MCF 10A (cell line): ENCODE measurements around the gene SHISA8. TPM values are rescaled to one million over a fixed set of nuclear protein-coding genes. Genes with fewer than 3 reads are reported as not detected.

Experiments
- BruUV-seq: library from RNA; stranded (reverse); fragments of 400-500 nt; replicated peaks from 2 replicates; lab custom pipeline; 2021; lab: Mats Ljungman, UMichigan
- CTCF ChIA-PET: fragments of 300-600 bp; sonication (Branson Sonifier 250); formaldehyde crosslinking; extraction: SDS; loops from one replicate; lab custom pipeline; 2021; ENCODE audit warnings: antibody characterized with exemption, inconsistent platforms; lab: Yijun Ruan, JAX
- POLR2A ChIA-PET: fragments of 300-600, 350-650 bp; sonication (Branson Sonifier 250); formaldehyde crosslinking; extraction: SDS; loops from one replicate; lab custom pipeline; 2020; ENCODE audit warnings: antibody characterized with exemption, inconsistent platforms; lab: Yijun Ruan, JAX
- DNase-seq: peaks from one replicate; pipeline ENCODE4 v3.0.0-alpha.2; 2018; ENCODE audit not compliant: unreplicated experiment
- H3K27ac Mint-ChIP-seq: one replicate; pipeline ENCODE4 v1.8.0; 2022; ENCODE audit warnings: mild to moderate bottlenecking, low read depth, mixed read lengths; ENCODE audit not compliant: unreplicated experiment
- H3K27me3 Mint-ChIP-seq: one replicate; pipeline ENCODE4 v1.8.0; 2022; ENCODE audit warnings: mixed read lengths; ENCODE audit not compliant: insufficient read depth, unreplicated experiment
- H3K36me3 Mint-ChIP-seq: one replicate; pipeline ENCODE4 v1.8.0; 2022; ENCODE audit warnings: mild to moderate bottlenecking, moderate library complexity, mixed read lengths; ENCODE audit not compliant: insufficient read depth, unreplicated experiment
- H3K4me1 Mint-ChIP-seq: one replicate; pipeline ENCODE4 v1.8.0; 2022; ENCODE audit warnings: mixed read lengths; ENCODE audit not compliant: insufficient read depth, unreplicated experiment
- H3K4me3 Mint-ChIP-seq: one replicate; pipeline ENCODE4 v1.8.0; 2022; ENCODE audit warnings: mild to moderate bottlenecking, moderate library complexity, mixed read lengths; ENCODE audit not compliant: unreplicated experiment
- H3K9me3 Mint-ChIP-seq: one replicate; pipeline ENCODE4 v1.8.0; 2022; ENCODE audit warnings: mixed read lengths; ENCODE audit not compliant: unreplicated experiment
- CTCF ChIP-seq: fragments of 200-600 bp; IDR thresholded peaks from one replicate; pipeline ENCODE4 v1.8.0; 2022; ENCODE audit warnings: antibody characterized with exemption, mild to moderate bottlenecking; ENCODE audit not compliant: unreplicated experiment
- intact Hi-C: fragments of 100-400 bp; cut with micrococcal nuclease; formaldehyde crosslinking; loops from 2 replicates; pipeline ENCODE4 v1.14.1; 2022
- total RNA-seq: library from RNA; stranded (reverse); gene quantifications from 2 replicates; pipeline ENCODE4 v1.2.3, GENCODE V29; 2022

Gene SHISA8
- total RNA-seq, 1 experiment from 2014 or later = not detected

DNA sequence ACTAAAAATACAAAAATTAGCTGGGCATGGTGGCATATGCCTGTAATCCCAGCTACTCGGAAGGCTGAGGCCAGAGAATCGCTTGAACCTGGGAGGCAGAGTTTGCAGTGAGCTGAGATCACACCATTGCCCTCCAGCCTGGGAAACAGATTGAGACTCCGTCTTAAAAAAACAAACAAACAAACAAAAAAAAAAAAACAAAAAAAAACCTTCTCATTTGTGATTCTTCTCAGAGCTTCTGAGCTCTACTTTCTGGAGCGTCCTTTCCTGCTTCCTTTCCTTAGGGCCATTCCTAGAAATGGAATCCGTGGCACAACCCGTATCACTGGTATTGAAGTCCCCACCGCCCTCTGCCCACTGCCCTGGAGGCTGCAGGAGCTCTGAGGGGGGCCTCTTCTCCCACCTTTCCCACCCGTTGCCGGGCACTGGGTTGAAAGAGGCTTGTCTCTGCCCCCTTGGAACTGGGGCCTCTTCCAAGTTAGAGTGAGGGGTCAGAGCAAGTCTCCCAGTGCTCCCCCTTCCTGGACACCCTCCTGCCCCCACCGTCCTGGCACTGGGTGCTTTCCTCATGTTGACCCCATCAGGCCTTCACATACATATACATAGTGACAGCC, 2.0 kb upstream of the SHISA8 start:
- Mint-ChIP-seq H3K4me1 (no peaks in the 10 kb centered on the region), H3K27me3 (peaks cover 35% of the 10 kb centered on the region), H3K27ac (no peak overlapping the region), H3K4me3 (no peak overlapping the region), H3K9me3 (no peaks in the 10 kb centered on the region), H3K36me3 (no peaks in the 10 kb centered on the region)
- intact Hi-C loops = no loop called here
- TF ChIP-seq CTCF = no peak
- ChIA-PET CTCF (interaction anchor here (0.6 to 0.7 kb wide), 3 partner anchors 97 to 579 kb away, joined by 3 to 5 read pairs (median 3); no protein-coding TSS in a partner anchor), POLR2A (interaction anchor here (0.6 kb wide), 1 partner anchor 119 kb away, joined by 3 read pairs; no protein-coding TSS in a partner anchor)
- BruUV-seq = no TSS peak
- no peak for DNase-seq

GRCh38 chr22:41915786-41916493, 1.1 kb upstream of the SHISA8 start:
- Mint-ChIP-seq H3K4me1 (no peaks in the 10 kb centered on the region), H3K27me3 (peaks cover 44% of the 10 kb centered on the region), H3K9me3 (no peaks in the 10 kb centered on the region), H3K27ac (no peak overlapping the region), H3K4me3 (no peak overlapping the region), H3K36me3 (no peaks in the 10 kb centered on the region)
- CTCF ChIA-PET = interaction anchor here (0.6 to 0.7 kb wide), 2 partner anchors 218 to 580 kb away, joined by 3 read pairs; no protein-coding TSS in a partner anchor
- POLR2A ChIA-PET = no interaction called here
- intact Hi-C loops = no loop called here
- DNase-seq = no peak
- no peak for TF ChIP-seq CTCF
- BruUV-seq = no TSS peak

DNA sequence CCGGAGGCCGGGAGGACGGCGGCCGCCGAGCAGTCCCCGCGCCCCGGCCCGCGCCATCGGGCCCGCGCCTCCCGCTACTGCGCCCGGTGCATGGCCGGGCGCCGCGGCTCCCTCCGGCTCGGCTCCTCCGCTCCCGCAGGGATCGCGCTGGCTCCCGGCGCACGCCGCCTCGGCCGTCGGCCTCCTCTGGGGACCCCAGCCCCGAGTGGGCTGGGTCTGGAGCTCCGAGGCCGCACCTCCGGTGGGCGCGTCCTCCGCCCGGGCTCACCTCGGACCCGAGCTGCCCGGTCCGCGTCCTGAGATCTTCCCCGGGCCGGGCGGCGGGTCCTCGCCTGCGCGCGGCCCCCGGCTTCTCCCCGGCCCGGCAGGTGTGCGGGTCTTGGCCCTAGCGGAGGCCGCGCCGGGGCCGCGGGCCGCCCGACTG, 251 bp downstream of the SHISA8 start:
- no TSS peak for BruUV-seq
- no peak overlapping the region for H3K27ac Mint-ChIP-seq
- no peaks in the 10 kb centered on the region for H3K9me3 Mint-ChIP-seq
- H3K4me3 Mint-ChIP-seq = no peak overlapping the region
- peaks cover 45% of the 10 kb centered on the region for H3K27me3 Mint-ChIP-seq
- no peak for DNase-seq
- H3K36me3 Mint-ChIP-seq = no peaks in the 10 kb centered on the region
- no peak for TF ChIP-seq CTCF
- POLR2A ChIA-PET = interaction anchor here (0.6 kb wide), 1 partner anchor 531 kb away, joined by 3 read pairs; no protein-coding TSS in a partner anchor
- CTCF ChIA-PET = no interaction called here
- intact Hi-C loops = no loop called here
- H3K4me1 Mint-ChIP-seq = no peaks in the 10 kb centered on the region

DNA sequence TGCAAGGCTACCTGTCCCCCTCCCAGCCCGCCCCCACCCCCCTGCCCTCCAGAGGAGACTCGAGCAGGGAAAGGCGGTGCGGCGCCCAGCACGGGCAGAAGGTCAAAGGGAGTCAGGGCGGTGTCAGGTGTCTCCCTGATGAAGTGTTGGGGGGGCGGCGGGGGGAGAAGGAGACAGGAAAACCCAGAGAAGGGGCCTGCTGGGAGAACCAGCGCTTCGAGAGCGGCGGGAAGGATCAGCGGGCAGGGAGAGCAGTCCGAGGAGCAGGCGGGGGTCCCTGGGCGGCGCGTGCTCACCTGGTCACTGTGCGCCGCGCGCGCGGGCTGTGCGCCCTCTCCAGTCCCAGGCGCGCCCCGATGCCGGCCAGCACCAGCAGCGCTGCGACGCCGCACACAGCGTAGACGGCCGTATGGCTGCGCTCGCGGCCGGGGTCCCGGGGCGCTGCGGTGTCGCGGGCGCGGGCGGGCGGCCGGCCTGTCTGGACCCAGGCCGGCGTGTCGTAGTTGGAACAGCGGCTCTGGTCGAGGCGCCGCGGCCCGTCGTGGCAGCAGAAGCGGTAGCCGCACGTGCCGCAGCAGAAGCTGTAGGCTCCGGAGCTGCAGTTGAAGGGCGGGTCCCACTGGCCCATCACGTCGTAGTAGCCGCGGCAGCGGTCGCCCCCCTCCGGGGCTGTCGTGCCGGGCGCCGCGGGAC, 886 bp downstream of the SHISA8 start:
- CTCF ChIA-PET = interaction anchor here (0.5 to 0.7 kb wide), 2 partner anchors 140 to 216 kb away, joined by 3 read pairs; no protein-coding TSS in a partner anchor
- Mint-ChIP-seq H3K4me1 (no peaks in the 10 kb centered on the region), H3K36me3 (no peaks in the 10 kb centered on the region), H3K27ac (no peak overlapping the region), H3K27me3 (peaks cover 45% of the 10 kb centered on the region), H3K4me3 (peak overlapping the region; percentile 19), H3K9me3 (no peaks in the 10 kb centered on the region)
- POLR2A ChIA-PET = interaction anchor here (0.6 kb wide), 1 partner anchor 532 kb away, joined by 3 read pairs; no protein-coding TSS in a partner anchor
- no peak for DNase-seq
- no TSS peak for BruUV-seq
- intact Hi-C loops = no loop called here
- TF ChIP-seq CTCF = no peak
